ENCODE measurements around the gene LCTL.

GRCh38 chr15:66560856-66561525 lies 4.8 kb downstream of the LCTL start:
- TF ChIP-seq CTCF (IDR thresholded peaks at IDR 0.05) (no peak), REST (IDR thresholded peaks at IDR 0.05; ENCODE audit: insufficient read depth in 1 of 2, low read depth in 2 of 2, low read length in 1 of 2) (no peak), POLR2AphosphoS5 (IDR thresholded peaks at IDR 0.05; ENCODE audit: low read depth, low read length) (no peak), TCF7L2 (IDR thresholded peaks at IDR 0.05; ENCODE audit: low read depth, low read length) (no peak), SIN3A (IDR thresholded peaks at IDR 0.05; ENCODE audit: borderline replicate concordance, insufficient read depth, low read depth, low read length) (no peak)
